Activated CD8-positive, alpha-beta memory T cell treated with anti-CD3 and anti-CD28 coated beads for 36 hours (primary cell): ENCODE data around the gene C12orf60. TPM values are rescaled to one million over a fixed set of nuclear protein-coding genes. Genes with fewer than 3 reads are reported as not detected.

ENCODE experiments used
- CTCF ChIA-PET: fragments of 350-600 bp; sonication (Branson Sonifier 250); formaldehyde crosslinking; loops from one replicate; lab custom pipeline; 2021; ENCODE audit warnings: antibody characterized with exemption; lab: Charles Lee
- POLR2A ChIA-PET: fragments of 350-600 bp; sonication (Branson Sonifier 250); formaldehyde crosslinking; loops from one replicate; lab custom pipeline; 2021; ENCODE audit warnings: antibody characterized with exemption; lab: Charles Lee
- total RNA-seq, 2 experiments: library from RNA; stranded (reverse); gene quantifications; one replicate each; pipeline ENCODE4 v1.2.3, GENCODE V29; 2021

Gene C12orf60
- total RNA-seq, 2 experiments from 2014 or later = 3.2 to 3.7 TPM

DNA sequence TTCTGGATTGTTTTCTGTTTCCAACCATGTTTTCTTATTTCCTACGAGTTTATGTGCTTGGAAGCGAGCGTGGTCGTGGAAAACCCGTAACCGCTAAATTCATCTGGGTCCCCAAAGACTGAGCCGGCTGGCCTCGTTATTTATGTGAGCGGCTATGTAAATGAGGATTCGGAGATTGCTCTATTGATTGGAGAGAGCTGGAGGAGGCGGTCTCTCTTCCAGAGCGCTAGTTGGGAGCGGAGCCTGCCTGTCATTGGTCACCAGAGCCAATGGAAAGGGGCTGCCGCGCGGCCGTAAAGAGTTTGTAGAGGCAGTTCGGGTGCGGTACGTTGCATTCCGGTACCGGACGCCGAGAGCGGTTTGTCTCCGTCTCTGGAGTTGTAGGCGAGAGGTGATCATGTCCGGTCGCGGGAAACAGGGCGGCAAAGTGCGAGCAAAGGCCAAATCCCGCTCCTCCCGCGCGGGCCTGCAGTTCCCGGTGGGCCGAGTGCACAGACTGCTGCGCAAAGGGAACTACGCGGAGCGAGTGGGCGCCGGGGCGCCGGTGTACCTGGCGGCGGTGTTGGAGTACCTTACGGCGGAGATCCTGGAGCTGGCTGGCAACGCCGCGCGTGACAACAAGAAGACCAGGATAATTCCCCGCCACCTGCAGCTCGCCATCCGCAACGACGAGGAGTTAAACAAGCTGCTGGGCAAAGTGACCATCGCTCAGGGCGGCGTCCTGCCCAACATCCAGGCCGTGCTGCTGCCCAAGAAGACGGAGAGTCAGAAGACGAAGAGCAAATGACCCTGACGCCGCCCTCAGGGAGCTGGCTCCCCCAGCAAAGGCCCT lies 29.2 kb upstream of the C12orf60 start:
- CTCF ChIA-PET = interaction anchor here (0.5 to 2.0 kb wide), 5 partner anchors 15 to 1931 kb away, joined by 3 to 7 read pairs (median 4); partner anchors contain the start of genes C12orf60 and WBP11

DNA sequence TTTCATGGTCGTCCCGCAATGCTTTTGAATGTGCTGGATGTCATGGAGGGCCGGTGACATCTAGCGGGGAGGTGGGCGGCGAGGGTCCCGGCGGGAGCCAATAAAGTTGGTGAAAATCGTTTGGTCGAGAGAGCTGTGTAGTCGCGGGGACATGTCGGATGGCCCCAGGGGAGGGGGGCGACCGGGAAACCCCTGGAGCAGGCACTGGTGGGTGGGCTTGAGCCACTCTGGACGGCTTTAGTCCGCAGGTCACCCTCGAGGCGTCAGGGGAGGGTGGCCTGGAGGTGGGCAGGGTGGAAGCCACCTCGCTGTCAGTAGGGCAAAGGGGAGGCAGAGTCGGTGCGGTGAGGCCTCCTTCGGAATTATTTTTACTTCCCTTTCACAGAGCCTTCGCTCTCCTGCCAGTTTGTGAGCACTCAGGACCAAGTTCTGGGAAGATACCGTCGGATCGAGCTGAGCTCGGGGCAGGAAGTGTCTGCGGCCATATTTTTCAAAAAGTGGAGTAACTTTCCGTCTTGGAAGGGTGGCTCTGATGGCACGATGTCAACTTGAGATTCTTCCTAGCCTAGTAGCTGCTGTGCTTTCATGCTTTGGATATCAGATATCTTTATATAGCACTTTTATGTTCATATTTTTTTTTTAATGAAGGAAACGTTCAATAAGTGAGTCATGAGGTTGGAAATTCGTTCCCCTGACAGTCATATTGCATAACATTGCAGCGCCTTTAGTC lies 28.4 kb upstream of the C12orf60 start:
- CTCF ChIA-PET = interaction anchor here (0.5 to 2.0 kb wide), 4 partner anchors 14 to 175 kb away, joined by 3 to 7 read pairs (median 4); partner anchors contain the start of genes C12orf60 and WBP11
- POLR2A ChIA-PET = interaction anchor here (0.5 to 2.9 kb wide), 6 partner anchors 9 to 1675 kb away, joined by 3 to 27 read pairs (median 8); partner anchors contain the start of genes ARHGDIB, C12orf60 and WBP11

More for the DNA sequence above, 29.2 kb upstream of the C12orf60 start:
- POLR2A ChIA-PET = interaction anchor here (0.5 to 2.9 kb wide), 7 partner anchors 10 to 1674 kb away, joined by 3 to 27 read pairs (median 5); partner anchors contain the start of genes ARHGDIB, C12orf60 and WBP11

DNA sequence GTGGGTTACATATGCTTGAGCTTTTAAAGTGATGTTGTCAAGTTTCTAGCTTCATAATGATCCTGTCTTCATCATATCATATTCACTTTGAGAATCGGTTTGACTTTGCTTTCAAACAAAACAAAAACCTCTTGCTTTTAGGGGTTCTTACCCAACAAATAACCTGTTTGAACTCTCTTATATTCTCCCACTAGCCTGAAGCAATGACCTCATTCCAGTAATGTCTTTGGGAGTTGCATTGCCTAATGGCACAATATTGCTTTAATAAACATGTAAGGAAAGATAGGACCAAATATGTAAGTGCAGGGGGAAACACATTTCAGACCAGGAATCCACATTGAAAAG lies 27.9 kb upstream of the C12orf60 start:
- POLR2A ChIA-PET = interaction anchor here (0.5 to 2.9 kb wide), 5 partner anchors 9 to 406 kb away, joined by 4 to 27 read pairs (median 10); partner anchors contain the start of genes ARHGDIB, C12orf60 and WBP11
- CTCF ChIA-PET = interaction anchor here (1.4 to 2.0 kb wide), 2 partner anchors 14 to 28 kb away, joined by 4 to 7 read pairs; partner anchors contain the start of genes C12orf60 and WBP11

DNA sequence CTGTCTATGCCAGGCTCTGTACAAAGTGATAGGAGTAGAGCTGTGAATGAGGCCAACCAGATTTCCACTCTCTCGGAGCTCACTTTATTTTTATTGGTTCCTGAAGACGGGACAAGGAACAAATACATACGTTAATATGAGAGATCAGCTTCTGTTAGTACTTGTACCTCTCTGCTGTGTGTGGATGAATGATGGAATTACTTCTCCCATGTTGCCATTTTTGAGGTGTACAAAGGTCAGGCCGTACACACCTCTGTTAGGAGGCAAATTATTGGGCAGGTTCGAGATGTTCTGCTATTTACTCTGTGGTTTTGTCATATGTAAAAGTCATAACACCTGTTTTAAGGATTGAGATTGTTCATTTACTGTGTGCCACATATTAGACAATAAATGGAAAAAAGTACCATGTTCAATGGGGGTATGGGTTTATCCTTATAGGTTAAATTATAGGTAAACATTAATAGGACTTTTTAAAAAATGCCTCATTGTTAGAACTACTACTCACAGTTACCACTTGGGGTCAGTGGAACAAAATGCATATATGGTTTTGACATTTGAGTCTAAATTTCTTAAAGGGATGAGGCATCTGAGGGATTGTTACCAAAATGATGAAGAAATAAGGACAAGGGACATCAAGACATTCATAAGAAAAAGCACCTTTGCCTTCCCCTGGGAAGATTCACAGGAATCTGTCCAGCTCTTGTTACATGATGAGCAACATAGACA lies 27.1 kb upstream of the C12orf60 start:
- CTCF ChIA-PET = interaction anchor here (2.0 kb wide), 1 partner anchor 13 kb away, joined by 7 read pairs; no protein-coding TSS in a partner anchor
- POLR2A ChIA-PET = no interaction called here

DNA sequence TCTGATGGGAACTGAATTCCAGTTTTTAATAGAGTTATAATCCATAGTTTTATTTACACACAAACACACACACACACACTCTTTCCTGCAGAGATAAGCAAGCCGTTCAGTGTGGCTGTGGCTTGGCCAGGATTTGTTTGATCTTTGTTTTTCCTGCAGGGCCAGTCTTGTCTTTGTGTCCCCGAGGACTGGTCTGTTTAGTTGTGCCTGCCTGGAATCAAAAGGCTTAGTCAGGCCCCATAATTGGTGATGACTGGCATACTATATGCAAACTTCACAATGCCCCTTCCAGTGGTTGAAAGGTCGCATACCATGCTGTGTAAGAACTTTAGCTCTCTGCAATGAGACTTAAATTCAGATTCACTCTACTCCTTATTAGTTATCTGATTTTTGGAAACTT lies 26.2 kb upstream of the C12orf60 start:
- POLR2A ChIA-PET = interaction anchor here (0.7 kb wide), 1 partner anchor 581 kb away, joined by 4 read pairs; no protein-coding TSS in a partner anchor

DNA sequence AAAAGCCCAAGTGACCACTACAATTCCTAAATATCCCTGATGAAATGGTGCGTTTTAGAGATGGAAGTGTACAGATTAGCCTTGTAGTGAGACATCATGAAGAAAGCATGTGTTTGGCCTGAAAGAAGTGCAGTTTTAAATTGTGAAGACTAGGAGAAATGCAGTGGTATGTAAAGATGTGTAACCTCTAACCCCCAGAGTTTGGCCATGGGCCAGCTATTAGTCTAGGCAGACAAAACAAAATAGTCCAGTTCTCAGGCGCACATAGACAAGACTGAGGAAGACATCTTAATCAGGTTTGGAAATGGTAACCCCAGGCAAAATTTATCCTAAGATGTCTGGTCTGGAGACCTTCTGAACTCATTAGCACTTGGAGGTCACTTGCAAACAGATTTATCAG lies 23.6 kb upstream of the C12orf60 start:
- ChIA-PET CTCF (no interaction called here), POLR2A (no interaction called here)

More for the DNA sequence above, 26.2 kb upstream of the C12orf60 start:
- CTCF ChIA-PET = no interaction called here

DNA sequence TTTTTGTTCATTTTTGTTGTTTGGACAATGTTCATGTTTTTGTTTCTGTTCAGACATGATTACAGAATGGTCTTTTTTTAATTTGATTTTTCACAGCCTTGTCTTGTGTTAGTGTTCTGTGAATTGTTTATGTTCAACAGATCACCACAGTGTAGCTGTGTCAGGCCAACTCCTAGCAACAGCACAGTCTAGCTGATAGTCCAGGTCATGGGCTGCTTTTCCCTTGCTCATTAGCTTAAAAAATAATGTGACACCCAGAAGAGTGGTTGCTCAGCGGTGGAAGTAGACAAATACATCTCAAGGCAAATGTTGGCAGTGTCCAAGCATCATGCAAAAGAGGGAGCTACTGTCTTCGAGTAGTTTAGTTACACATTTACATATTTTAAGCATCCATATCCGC lies 22.6 kb upstream of the C12orf60 start:
- POLR2A ChIA-PET = no interaction called here
- CTCF ChIA-PET = no interaction called here

DNA sequence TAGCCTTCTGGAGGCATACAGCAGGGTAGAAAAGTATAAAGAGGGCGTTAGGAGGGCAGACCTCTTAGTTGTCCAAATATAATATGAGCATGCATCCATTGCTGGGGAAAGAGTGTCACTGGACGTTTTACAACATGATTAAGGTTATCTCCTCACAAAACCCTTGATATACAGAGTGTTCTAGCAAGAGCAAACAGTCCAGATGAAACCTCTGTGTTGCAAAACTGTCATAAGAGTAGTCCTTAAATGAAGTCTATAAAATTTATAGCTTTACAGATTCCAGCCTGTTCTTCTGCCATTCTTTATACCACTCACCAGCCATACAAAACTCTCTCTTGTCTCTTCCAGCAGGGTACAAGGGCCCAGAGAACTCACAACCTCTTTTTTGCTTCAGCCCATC lies 21.9 kb upstream of the C12orf60 start:
- ChIA-PET CTCF (no interaction called here), POLR2A (no interaction called here)

DNA sequence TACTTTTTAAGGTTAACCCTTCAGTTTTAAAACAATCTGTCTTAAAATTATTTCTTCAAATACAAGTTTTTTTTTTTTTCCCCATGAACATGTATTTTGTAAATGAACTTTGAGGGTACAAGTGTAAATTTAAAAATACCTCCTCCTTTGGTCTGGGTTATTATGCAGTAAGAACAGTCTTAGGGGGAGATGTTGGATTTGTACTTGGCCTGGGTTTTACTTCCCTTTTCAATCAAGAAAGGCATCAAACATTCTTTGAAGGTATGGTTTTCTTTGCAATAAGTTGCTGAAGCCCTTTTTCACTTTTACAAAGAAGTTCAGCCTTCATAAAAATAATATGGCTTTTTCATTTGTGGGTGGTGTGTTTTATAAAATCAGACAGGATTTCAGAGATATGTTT lies 20.7 kb upstream of the C12orf60 start:
- CTCF ChIA-PET = no interaction called here
- POLR2A ChIA-PET = no interaction called here

DNA sequence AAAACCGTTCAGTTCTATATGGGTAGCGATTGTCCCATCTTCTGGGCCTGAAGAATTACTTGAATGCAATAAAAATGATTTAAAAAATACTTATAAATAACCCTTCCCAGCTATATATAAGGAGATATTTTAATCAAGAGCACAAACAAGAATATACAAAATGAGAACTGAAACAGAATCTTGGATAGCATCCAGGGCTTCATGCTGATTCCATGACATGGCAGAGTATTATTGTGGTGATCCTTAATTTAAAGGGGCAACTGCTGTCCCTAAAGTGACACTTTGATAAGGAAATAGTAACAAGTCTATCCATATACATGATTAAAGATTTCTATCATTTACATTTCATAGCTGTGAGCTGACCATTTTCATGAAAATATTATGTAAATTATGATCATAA lies 19.0 kb upstream of the C12orf60 start:
- ChIA-PET CTCF (interaction anchor here (1.0 kb wide), 1 partner anchor 21 kb away, joined by 3 read pairs; no protein-coding TSS in a partner anchor), POLR2A (interaction anchor here (0.7 to 1.1 kb wide), 2 partner anchors 9 to 588 kb away, joined by 3 to 5 read pairs; no protein-coding TSS in a partner anchor)

DNA sequence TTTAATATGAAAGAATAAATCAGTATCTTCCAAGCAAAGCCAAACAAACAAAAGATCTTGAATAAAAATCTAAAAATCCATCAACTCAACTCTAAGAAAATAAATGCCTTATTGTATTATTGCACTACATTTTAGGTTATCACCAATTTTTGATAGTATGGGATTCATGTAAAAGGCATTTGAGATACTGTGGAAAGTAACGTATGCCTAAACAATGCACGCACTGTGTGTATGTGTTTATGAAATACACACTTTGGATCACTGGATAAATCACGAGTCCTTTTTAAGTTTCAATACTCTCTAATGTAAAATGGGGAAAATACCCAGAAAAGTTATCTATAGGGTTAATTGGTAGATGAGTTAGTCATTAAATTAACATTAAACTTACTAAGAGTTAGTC lies 17.9 kb upstream of the C12orf60 start:
- POLR2A ChIA-PET = no interaction called here
- CTCF ChIA-PET = no interaction called here

DNA sequence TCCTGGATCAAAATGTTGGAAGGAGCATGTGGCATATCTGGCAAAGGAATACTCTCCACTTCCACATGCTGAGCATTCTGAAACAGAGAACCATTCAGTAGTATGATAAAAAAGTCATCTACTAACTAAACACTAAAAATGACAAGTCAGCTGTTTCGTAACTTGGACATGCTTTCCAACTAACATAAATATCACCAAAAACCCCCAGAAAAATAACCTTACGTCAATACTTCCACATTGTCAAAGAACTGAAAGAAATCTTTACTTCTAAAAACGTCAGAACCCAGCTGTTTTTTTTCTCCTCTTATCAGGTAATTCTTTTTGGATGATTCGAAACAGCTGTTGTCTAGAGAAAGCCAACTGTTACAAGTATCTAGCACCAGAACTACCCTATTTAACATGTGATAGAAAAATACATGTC lies 8.4 kb upstream of the C12orf60 start:
- ChIA-PET POLR2A (interaction anchor here (0.6 kb wide), 1 partner anchor 1041 kb away, joined by 4 read pairs; no protein-coding TSS in a partner anchor), CTCF (no interaction called here)

DNA sequence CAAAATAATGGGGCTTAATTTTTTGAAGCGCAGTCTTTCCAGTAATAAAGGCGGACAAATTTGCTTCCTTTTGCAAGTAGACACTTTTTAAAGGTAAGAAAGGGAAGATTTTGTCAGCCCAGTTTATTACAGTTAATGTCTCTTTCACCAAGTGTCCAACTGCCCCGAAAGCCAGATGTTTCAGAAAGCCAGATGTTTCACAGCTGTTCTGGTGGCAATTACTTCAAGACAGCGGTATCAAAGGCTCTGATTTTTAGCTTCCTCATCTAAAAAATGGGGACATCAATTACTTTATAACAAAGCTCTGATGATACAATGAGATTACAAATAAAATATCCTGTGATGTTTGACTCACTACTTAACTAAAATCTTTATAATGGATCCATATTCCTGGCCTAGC lies 1.2 kb upstream of the C12orf60 start:
- ChIA-PET CTCF (interaction anchor here (0.6 to 2.1 kb wide), 5 partner anchors 10 to 193 kb away, joined by 3 to 7 read pairs (median 3); a partner anchor contains a TSS), POLR2A (interaction anchor here (0.7 to 4.6 kb wide), 3 partner anchors 22 to 32 kb away, joined by 4 to 45 read pairs (median 27); a partner anchor contains a TSS)

DNA sequence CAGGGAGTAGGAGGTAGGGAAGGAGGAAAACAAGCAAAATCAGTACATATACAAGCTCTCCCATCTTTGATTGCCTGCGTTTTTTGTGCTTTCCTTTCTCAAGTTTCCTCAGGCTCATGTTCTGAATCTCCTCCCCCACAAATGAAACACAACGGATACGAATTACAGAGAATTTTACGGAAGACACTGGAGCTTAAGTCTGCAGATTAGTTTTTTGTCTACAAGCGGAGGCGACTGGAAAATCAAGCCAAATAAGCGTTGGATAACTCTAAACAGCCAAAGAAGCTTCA lies 804 bp upstream of the C12orf60 start:
- POLR2A ChIA-PET = interaction anchor here (3.0 to 4.6 kb wide), 2 partner anchors 28 to 32 kb away, joined by 27 to 45 read pairs; a partner anchor contains a TSS
- CTCF ChIA-PET = interaction anchor here (0.7 to 2.1 kb wide), 5 partner anchors 10 to 192 kb away, joined by 3 to 7 read pairs (median 3); a partner anchor contains a TSS

DNA sequence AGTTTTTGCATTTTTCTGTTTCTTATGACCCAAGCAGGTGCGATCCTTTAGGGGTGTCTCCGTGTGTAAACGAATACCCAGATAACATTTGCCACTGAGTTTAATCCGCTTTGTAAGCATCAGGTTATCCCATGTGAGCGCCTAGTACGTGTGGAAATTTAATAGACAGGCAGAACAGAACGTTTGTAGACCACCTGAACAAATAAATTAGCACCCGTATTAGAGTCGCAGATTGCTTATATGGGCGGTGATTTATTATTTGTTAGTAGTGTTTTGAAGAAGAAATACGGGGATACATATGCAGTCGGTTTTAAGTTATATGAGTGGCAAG lies 325 bp downstream of the C12orf60 start:
- ChIA-PET POLR2A (interaction anchor here (0.6 to 4.6 kb wide), 3 partner anchors 29 to 416 kb away, joined by 3 to 45 read pairs (median 27); a partner anchor contains a TSS), CTCF (interaction anchor here (1.3 to 2.1 kb wide), 2 partner anchors 29 to 191 kb away, joined by 4 to 7 read pairs; no protein-coding TSS in a partner anchor)

DNA sequence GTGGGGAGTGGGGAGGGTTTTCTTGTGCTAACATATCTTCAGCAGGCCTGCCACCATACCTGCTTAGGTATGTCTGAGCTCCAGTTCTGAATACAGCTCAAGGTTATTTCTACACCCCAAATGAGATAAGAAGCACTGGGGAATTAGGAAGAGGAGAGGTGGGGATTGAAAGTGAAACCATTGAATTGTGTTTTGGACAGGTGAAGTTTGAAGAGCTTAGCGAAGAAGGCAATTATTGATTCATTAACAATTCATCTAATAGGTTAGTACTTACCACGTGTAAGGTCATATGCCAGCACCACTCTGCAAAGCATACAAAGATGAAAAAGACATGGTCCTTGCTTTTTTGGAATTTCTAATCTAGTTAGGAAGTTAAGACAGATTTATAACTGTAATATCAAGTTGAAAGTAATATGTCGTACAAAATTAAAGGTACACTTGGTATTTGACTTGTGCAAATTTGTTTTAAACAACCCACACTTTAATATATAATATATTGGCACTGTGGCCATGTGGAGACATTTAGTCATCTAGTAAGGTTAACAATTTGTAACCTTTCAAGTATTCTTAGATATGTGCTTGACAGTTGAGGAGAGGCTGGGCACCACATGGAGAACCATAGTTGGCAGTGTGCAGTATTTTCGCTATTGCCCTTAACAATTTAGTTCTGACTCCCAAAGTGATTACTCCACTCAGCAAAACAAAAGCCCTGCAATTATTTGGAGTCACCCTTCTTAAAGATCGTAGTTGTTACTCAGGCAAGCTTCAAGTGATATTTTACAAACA lies 6.9 kb downstream of the C12orf60 start:
- POLR2A ChIA-PET = no interaction called here
- CTCF ChIA-PET = interaction anchor here (0.7 kb wide), 1 partner anchor 8 kb away, joined by 3 read pairs; no protein-coding TSS in a partner anchor

DNA sequence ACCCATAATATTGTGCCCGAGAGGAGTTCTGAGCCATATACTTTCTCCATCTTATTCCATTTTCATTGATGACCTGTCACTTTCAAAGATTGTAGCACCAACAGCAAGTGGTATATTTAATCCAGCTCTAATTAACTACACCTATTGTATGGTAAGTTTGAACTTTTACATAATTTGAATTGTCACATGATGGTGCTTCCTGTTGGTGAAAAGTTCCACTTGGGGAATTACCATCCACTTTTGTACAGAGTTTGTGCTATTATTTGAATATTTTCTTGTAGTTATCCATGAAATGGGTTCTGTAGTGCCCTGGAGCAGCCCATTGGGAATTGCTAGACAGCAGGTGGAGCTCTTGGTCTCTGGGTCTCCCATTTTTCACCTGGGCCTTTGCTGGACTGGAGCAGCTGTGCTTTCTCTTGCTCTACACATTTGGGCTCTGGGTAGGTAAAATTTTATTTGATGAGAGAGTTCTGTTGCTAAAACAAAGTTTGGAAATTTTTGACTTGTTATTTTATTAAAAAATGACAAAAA lies 7.5 kb downstream of the C12orf60 start:
- ChIA-PET POLR2A (no interaction called here), CTCF (no interaction called here)
